ENCODE data around the gene ARRDC2.

- TF ChIP-seq CTCF (IDR thresholded peaks at IDR 0.05; ENCODE audit: low read depth, low read length) (no peak), MYC (IDR thresholded peaks at IDR 0.05; ENCODE audit: low read depth, low read length) (peak; percentile 49; the same call in 1 of the 2 replicates), MAX (IDR thresholded peaks at IDR 0.05; ENCODE audit: low read depth, low read length) (no peak; the same call in 1 of the 2 replicates)
Measured at GRCh38 chr19:18044825-18045304, 36.9 kb downstream of the ARRDC2 start.

All from NB4 (cell line).